IPS-NIHi7 (cell line): ENCODE measurements around the gene LDAH.

Experiments used
- DNase-seq: peaks from one replicate; pipeline ENCODE4 v3.0.0; 2012; ENCODE audit warnings: mixed read lengths; ENCODE audit errors: extremely low spot score

Gene LDAH

GRCh38 chr2:20667531-20668401 is 155.1 kb downstream of the LDAH start:
- no peak for DNase-seq

DNA sequence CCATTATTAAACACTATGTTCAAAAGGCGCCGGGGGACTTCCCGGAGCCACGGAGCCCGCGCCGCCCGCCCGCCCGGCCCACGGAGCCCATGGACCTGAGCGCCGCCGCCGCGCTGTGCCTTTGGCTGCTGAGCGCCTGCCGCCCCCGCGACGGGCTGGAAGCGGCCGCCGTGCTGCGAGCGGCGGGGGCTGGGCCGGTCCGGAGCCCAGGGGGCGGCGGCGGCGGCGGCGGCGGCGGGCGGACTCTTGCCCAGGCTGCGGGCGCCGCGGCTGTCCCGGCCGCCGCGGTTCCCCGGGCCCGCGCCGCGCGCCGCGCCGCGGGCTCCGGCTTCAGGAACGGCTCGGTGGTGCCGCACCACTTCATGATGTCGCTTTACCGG is 155.8 kb downstream of the LDAH start:
- DNase-seq, result peak; percentile 44

DNA sequence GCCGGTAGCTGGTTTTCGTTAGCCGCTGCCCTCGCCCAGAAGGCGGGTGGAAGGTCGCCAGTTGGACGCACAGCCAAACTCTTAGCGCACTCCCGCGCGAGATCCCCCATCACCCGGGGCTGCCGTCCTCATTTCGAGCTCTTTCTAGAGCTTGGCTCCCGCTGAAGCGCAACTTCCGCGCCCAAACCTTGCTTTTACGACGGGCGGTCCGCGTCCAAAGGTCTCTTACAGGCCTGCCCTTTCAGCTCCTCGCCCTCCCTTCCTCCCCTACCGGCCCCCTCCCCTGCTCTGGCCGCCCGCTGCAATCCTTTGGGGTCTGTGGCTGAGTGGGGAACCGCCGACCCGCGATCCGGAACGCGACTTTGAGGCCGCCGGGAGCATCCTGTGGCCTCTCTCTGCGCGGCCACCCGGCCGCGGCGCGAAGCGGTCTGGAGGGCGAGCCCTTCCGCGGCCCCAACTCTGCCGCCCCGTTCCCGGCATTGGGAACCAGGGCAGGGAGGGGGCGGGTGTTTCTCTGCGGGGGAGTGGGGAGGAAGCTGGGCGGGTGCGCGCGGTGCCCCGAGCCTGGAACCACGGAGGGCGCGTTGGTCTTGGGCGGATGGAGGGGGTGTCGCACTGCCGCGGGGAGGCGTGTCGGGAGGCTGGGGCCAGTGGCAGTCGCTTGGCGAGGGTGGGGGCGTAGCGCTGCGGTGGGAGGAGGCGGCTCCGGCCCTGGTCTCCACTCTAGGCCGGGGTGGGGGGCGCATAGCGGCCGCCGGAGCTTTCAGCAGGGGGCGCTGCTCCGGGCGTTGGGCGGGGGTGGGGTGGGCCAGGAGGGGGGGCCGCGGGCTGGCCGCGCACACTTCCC is 156.4 kb downstream of the LDAH start, which contains the start of gene GDF7:
Gene GDF7, plus strand, starts transcription at position 841 of the 847 bp plus-strand sequence. CDS start 96 bp downstream, outside the sequence.
- DNase-seq, result peak; percentile 66

- no peak for DNase-seq
Measured at GRCh38 chr2:20666005-20666303, 156.9 kb downstream of the LDAH start.

DNA sequence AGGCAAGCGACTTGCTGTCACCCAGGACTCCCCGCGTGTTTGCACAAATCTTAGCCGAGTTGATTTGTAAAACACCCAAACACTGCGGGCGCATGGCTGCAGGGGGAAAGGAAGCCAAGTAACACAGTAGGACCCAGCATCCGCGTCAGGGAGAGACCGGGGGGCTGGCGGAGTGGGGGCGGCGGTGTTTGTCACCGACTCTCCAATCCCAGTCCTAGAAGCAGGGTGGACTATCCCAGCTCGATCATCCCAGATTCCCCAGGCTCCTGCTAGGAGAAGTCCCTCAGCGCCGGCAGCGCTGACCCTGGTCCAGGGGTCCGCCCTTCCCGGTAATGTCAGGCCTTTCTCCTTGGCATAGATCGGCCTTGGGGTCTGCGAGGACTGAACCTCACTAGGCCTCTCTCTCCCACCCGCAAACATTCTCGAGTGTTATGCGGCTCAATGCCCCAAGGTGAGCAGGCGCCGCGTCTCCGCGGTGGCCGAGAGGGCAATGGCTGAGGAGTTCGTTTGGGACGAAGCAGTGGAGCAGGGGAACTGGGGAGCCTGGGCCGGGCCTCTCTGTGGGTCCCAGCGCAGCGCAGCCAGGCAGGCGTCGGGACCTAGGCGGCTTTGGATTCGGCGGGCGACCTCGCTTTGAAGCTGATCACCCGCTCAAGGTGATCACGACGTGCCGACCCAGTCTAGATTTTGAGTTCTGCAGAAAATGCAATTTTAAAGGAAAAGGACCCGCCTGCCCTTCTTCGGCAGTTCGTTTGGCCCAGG is 157.5 kb downstream of the LDAH start:
- DNase-seq, result peak; percentile 33

GRCh38 chr2:20664431-20665242 is 158.3 kb downstream of the LDAH start:
- DNase-seq, result no peak

- DNase-seq, result no peak
Measured at GRCh38 chr2:20664071-20664390, 158.9 kb downstream of the LDAH start.

- DNase-seq, result no peak
Measured at GRCh38 chr2:20663196-20664070, 159.5 kb downstream of the LDAH start.

DNA sequence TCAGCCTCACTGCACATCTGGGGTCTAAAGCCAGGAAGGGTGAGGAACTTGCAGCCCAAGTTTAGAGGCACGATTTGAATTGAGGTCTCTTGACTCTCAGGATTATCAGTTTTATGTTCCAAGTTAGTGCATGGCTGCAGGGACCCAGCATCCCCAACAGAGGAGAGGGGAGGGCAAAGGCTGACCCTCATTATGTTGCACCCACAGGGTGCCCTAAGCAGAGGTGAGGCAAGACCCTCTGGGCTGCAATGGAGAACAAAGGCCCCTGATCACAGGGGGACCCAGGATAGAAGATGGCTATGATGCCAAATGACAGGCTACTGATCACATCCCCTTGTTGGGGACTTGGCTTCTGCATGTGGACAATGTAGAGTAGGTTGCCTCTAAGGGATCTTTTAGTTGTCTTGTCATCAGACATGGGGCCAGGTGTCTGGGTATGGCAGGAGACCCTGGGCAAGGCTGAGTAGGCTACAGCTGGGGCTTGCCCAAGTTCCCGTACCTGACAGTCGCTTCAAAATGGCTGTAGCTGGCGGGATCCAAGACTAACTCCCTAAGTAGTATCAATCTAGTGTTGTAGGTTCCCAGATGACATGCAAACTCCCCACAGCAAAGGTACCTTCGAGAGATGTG is 160.5 kb downstream of the LDAH start:
- DNase-seq, result no peak

DNA sequence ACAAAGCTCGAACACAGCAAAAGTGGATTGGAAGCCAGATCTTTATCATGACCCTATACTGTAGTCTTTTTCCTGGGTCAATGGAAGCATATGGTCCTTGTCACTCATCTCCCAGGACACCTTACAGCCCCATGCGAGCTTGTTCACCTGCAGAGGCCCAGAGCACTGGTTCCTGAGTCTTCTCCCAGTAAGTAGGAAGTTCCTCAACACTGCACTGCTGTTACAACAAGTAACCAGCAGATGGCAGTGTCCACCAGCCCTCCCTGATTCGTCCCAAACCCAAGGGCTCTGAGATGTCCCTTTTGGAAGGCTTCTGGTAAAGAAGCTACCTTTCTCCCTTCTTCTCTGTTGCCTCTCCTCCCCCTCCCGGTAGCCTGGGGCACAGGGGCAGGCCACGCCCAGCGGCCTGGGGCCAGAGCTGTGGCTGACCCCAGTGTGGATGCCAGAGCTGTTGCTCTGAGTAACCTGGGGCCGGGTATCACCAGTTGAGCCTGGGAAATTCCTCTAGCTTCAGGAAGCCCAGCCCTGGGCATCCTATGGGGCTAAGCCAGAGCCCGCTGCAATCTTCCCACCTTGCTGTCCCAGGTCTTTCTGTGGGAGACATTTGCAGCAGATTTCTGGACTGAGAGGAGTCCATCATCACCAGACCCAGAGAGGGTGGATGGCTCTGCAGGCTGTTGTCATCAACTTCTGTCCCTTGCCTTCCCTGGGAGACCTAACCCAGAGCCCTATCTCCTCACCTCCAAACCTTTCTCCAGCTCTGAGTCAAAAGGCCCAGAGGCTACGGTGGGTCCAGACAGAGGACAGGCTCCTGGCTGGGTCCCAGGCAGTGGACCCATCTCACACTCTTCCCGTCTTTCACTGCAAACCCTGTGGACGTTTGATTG is 161.2 kb downstream of the LDAH start:
- peak; percentile 76 for DNase-seq

- no peak for DNase-seq
Measured at GRCh38 chr2:20660506-20661420, 162.1 kb downstream of the LDAH start.

DNA sequence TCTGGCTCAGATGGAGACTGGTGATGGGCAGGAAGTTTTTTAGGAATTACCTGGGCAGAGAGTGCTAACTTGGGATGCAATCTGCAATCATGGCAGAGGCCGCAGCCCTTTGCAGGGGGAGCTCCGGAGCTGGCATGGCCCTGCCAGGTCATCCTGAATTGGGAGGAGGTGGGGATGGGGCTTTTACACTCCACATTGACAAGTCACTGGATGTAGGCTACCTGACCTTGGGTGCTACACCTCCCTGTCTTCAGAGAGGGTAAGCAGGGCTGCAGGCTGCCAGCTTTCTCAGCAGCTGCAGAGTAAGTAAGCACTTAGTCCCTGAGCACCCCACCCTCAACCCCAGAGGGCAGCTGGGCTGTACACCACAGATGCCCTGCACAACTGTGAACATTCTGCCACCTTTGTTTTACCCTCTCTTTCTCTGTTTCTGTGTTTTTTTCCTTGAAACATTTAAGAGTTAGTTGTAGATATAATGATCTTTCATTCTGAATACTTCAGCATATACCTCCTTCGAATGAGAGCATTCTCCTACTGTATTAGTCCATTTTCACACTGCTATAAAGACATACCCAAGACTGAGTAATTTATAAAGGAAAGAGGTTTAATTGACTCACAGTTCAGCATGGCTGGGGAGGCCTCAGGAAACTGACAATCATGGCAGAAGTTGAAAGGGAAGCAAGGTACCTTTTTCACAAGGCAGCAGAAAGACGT is 165.2 kb downstream of the LDAH start:
- no peak for DNase-seq

GRCh38 chr2:20656561-20656960 is 166.3 kb downstream of the LDAH start:
- DNase-seq, result no peak

DNA sequence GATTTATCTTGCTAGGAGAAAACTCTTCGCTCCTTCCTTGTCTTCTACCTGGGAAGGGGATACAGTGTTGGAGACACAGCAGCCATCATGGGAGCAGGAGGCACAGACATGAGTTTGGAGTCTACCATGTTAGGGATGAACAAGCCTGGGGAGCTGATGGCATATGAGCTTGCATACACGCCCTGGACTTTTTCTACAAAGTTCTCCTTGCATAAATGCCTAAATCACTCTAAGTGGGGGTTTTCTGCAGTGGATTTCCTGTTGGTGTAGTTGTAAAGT is 168.4 kb downstream of the LDAH start:
- DNase-seq, result no peak

DNA sequence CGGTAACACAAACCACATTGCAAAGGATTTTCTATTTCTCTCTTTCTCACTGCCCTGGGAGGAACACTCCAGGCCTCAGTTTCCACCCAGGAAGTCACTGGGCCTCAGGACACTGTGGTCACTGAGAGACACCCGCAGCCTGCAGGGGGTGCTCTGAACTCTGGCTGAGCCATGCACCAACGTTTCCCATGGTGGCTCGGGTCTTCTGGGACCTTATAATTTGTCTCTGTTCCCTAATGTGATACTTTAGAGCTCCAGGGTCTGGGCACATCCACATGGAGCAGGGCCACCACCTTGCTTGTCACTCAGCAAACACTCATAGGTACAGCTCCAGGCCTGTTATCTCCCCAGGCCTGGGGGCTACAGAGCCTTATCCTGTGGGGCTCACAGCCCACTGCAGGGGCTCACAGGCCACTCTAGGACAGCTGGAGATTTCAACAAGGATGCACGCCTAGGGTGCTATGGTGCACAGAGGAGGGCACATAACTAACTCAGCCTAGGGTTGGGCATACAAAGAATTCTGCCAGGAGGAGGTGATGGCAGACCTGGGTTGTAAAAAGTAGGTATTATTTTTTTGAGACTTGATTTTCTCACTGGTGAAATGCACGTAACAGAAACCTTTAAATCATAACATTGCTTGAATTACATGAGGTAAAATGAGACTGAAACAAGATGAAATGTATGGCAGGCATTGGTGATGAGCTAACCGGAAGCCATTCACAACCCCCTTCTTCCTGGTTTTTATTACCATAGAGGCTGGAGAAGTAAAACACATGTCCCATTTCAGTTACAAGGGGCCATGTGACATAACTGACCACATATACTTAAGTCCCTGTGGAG is 169.0 kb downstream of the LDAH start:
- DNase-seq, result no peak
